Measurements from ENCODE around the gene CCDC146.
"Not testable (repeated sequence)": the region's sequence is repeated elsewhere in the genome, so short reads cannot be mapped to it uniquely, and the experiment has no call there.

CCDC146 gene, protein sequence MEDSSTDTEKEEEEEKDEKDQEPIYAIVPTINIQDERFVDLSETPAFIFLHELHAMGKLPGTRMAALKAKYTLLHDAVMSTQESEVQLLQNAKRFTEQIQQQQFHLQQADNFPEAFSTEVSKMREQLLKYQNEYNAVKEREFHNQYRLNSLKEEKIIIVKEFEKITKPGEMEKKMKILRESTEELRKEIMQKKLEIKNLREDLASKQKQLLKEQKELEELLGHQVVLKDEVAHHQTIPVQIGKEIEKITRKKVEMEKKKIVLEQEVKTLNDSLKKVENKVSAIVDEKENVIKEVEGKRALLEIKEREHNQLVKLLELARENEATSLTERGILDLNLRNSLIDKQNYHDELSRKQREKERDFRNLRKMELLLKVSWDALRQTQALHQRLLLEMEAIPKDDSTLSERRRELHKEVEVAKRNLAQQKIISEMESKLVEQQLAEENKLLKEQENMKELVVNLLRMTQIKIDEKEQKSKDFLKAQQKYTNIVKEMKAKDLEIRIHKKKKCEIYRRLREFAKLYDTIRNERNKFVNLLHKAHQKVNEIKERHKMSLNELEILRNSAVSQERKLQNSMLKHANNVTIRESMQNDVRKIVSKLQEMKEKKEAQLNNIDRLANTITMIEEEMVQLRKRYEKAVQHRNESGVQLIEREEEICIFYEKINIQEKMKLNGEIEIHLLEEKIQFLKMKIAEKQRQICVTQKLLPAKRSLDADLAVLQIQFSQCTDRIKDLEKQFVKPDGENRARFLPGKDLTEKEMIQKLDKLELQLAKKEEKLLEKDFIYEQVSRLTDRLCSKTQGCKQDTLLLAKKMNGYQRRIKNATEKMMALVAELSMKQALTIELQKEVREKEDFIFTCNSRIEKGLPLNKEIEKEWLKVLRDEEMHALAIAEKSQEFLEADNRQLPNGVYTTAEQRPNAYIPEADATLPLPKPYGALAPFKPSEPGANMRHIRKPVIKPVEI

DNA sequence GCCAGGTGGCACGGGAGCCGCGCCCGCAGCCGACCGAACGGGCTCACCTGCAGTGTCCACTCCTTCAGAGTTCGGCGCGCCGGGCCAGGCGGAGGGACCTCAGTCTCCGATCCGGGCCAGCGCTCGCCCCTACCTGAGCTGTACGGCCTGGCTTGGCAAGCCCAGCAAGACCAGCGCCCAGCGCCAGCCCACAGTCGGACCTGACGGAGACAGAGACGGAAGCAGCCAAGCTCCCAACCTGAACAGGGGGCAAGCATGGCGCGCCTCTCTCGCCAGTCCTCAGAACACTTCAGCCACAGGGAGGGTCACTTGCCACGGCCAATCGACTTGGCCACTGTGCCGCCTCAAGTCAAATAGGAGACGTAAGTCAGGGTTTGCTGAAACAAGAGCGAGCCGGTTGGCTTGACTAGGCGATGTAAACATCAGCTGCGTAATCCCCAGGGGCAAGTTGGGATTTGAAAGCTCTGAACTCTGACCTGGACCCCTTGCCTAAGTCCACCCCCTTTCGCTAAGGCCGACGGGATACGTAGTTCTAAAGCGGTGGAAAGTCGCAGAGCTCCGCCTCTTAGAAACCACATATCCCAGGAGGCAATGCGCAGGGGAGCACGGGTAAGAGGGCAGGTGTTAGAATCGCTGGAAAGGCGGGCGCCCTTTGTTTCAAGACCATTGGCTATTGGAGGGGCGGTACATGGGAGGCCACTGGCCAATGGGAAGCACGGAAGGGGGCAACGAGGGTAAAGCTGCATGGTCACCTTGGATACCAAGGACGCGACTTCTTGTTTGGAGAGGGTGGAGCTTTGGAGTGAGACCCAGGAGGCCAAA is at the start of gene CCDC146:
TSS of gene CCDC146 (plus strand) at position 756 of the 822 bp plus-strand sequence. CDS start 45,054 bp downstream, outside the sequence.
- DNase-seq (ENCODE audit: low read depth): peak; percentile 99

- DNase-seq (ENCODE audit: low read depth): not testable (repeated sequence)
These were observed 47.5 kb upstream of the CCDC146 start for GRCh38 chr7:77074786-77075396.

DNA sequence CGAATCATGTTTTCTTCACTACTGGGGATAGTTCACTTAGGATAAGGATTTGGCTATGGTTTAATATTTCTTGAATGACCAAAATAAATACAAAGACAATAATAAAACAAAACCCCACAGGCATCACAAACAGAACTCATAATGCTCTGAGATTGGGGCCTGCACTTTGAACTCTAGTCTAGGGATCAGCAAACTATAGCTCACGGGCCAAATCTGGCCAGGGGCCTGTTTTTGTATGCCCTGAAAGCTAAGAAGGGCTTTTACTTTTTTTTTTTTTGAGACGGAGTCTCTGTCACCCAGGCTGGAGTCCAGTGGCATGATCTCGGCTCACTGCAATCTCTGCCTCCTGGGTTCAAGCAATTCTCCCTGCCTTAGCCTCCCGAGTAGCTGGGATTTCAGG is 45.4 kb upstream of the CCDC146 start:
- not testable (repeated sequence) for DNase-seq (ENCODE audit: low read depth)

DNA sequence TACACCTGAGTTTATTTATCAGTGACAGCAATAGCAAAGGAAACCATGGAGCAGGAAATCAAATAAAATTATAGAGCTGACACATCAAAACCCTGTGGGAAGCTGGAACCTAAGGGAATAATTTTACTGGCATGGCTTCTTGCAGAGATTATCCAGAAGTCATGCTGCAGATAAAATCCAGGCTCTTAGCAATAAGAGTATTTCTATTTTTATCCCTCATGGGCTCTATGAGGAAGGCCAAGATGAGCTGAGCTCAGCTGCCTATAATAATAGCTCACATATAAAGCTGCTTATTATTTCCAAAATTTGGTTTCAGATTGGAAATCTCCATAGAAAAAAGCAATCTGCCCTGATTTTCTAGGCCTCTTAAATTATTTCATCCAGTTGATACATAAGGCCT is 43.3 kb upstream of the CCDC146 start:
- peak; percentile 3 for DNase-seq (ENCODE audit: low read depth)

- not testable (repeated sequence) for DNase-seq (ENCODE audit: low read depth)
These were observed 42.8 kb upstream of the CCDC146 start for GRCh38 chr7:77079624-77080023.

GRCh38 chr7:77080236-77080635 is 42.2 kb upstream of the CCDC146 start:
- not testable (repeated sequence) for DNase-seq (ENCODE audit: low read depth)

DNA sequence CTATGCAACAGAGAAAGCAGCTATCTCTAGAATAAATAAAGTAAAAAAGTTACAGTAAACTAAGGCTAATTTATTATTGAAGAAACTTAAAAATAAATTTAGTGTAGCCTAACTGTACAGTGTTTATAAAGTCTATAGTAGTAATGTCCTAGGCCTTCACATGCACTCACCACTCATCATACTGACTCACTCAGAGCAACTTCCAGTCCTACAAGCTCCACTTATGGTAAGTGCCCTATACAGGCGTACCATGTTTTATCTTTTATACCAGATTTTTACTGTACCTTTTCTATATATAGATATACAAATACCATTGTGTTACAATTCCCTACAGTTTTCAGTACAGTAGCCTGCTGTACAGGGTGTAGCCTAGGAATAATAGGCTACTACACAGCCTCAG is 40.2 kb upstream of the CCDC146 start:
- not testable (repeated sequence) for DNase-seq (ENCODE audit: low read depth)

- not testable (repeated sequence) for DNase-seq (ENCODE audit: low read depth)
These were observed 30.1 kb upstream of the CCDC146 start for GRCh38 chr7:77092301-77092700.

GRCh38 chr7:77100501-77100900 is 21.9 kb upstream of the CCDC146 start:
- not testable (repeated sequence) for DNase-seq (ENCODE audit: low read depth)

DNA sequence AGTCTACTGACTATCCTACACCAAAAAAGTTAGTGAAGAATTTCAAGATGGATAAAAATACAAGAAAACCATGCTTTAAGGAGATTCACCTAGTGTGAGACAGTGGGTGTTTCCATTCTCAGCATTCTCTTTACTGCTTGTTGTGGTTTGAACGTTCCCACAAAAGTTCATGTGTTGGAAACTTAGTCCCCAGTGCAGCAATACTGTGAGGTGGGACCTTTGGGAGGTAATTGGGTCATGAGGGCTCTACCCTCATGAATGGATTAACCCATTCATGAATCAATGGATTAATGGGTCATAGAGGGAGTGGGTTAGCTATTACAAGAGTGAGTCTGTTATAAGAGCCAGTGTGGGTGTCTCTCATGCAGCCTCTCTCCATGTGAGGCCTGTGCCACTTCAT is 21.2 kb upstream of the CCDC146 start:
- DNase-seq (ENCODE audit: low read depth): not testable (repeated sequence)

DNA sequence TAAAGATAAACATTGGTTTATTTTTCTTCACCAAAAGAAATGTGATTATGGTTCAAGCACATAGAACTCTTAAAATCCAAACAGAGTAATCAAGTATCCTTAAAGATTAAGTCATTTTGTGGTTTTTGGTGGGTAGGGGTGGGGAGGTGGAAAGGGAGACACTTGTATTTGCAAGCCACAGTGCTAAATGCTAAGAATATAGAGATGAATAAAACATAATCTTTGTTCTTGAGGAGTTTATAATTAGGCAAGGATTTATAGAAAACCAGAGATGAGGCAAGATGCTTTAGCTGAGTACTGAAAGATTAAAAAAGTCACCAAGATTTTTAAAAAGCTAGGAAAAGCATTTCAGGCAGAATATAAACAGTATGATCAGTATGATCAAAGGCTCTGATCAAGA is 19.7 kb upstream of the CCDC146 start:
- DNase-seq (ENCODE audit: low read depth): not testable (repeated sequence)

DNA sequence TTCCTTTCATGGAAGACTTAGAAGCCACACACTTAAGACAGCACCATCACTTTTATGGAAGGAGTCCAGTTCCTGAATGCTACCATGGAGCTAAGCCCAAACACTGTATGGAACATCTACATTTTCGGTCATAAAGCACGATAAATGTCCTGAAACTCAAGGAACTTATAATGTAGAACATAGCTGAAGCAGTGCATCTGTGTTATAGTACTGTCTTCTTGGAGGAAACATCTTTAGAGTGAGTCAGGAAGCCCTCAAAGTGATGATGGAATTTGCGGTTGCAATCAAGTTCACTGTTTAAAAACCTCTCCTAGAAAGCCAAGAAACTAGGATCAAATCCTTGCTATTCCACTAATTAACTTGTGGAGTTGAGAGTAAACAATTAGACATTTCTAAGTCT is 16.5 kb upstream of the CCDC146 start:
- not testable (repeated sequence) for DNase-seq (ENCODE audit: low read depth)

GRCh38 chr7:77107659-77108058 is 14.8 kb upstream of the CCDC146 start:
- DNase-seq (ENCODE audit: low read depth): not testable (repeated sequence)

DNA sequence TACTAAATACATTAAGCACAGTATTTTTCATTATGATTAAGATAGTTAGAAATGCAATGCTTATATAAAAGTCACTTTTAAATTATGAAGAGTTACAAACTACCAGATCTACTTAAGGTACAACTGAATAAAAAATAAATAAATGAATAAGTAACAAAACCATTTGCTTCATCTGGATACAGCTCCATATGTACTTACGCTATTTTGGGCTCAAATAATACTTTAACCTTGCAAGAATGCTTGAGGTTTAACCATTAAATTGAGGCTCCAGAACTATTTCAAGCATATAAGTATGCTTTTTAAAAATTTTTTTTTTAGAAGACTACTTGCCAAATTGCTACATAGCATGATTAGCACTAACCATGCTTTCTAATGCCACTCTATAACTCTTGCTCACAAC is 14.1 kb upstream of the CCDC146 start:
- DNase-seq (ENCODE audit: low read depth): not testable (repeated sequence)

DNA sequence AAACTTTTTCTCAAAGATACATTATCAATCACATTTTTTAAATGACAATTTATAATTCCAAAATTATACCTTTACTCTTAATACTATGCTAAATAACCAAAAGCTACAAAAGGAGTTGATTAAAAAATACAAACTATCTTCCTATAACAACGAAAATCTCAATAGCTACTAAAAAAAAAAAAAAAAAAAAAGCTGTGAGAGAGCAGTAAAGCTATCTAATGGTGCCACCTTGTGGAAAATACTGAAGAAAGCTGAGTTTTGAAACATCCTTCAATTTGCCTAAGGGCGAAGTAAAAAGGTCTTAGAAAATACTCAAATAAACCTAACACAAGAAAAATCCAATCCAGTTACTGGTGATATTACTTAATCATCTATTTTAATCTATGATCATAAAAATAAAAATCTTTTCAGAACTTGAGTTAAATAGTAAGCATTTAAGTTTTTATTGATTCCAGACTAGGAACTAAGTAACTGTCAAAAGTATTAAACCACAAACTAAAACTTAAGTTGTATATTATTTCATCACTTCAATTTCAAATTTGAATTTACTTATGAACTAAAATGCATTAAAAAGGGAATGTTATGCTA is 9.6 kb upstream of the CCDC146 start:
- not testable (repeated sequence) for DNase-seq (ENCODE audit: low read depth)

GRCh38 chr7:77125486-77125885 is 3.1 kb downstream of the CCDC146 start:
- DNase-seq (ENCODE audit: low read depth): not testable (repeated sequence)

DNA sequence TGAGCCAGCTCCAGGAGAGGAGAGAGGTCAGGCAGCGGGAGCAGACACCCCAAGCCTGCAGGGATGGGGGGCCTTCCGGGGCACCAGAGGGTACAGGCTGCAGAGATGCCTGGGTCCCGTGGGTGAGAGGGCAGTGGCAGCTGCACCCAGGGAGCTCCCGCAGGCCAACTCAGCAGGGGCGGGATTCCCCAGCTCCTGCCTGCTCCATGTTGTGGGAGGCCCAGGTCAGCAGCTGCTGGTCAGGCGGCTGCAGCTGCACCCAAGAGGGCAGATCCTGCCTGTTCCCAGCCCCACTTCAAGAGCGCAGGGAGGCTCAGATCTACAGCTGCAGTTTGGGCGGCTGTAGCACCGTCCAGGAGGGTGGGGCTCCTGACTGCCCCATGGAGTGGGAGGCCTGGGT is 4.6 kb downstream of the CCDC146 start:
- not testable (repeated sequence) for DNase-seq (ENCODE audit: low read depth)

DNA sequence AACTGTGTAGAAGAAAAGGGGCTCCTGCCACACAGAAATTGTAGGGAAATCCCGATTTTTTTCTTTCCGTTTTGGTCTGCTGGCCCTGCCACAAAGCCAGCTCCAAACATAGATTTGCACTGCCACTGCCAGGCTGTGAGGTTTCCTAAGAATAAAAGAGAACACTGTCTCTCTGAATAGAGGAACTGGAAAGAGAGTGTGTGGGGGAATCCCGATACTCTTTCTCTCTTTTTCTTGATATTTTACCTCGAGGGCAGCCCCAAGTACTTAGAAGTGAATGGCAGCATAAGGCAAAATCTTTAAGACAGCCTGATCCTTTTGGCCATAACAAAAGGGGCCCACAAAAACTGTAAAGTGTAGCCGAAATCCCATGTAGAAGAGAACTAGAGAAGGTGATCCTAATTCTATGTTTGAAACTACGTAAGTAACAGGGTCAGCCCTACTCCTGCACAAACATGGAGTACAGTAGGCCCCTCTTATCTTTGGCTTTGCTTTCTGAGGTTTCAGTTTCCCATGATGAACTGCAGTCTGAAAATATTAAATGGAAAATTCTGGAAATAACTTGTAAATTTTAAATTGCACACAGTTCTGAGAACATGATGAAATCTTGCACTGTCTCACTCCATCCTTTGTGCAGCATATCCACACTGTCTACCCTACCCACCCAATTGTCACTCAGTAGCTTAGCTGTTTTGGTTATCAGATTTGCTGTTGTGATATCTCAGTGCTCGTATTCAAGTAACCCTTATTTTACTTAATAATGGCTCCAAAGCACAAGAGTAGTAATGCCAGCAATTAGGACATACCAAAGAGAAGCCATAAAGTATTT is 6.4 kb downstream of the CCDC146 start:
- not testable (repeated sequence) for DNase-seq (ENCODE audit: low read depth)

DNA sequence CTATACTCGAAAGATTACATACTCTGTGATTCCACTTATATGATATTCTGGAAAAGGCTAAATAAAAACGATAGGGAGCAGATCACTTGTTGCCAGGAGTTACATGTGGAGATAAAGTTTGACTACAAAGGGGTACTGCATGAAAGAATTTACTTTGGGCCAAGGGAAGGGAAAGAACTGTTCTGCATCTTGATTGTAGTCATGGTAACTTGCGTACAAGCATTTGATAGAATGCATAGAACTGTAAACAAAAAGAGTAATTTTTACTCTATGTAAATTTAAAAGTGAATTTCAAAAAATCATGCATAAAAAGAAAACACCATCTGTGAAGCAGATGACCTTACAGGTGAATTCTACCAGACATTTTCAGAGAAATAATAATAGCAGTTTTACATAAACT is 9.4 kb downstream of the CCDC146 start:
- DNase-seq (ENCODE audit: low read depth): not testable (repeated sequence)

DNA sequence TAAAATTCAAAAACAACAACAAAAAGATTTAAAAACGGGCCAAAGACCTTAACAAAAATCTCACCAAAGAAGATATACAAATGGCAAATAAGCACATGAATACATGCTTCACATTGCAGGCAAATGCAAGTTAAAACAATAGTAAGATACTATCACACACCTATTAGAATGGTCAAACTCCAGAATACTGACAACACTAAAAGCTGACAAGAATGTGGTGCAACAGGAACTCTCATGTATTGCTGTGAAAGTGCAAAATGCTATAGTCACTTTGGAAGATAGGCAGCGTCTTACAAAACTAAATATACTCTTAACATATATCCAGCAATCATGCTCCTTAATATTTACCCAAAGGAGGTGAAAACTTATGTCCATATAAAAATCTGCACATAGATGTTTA is 16.3 kb downstream of the CCDC146 start:
- DNase-seq (ENCODE audit: low read depth): not testable (repeated sequence)

All from stromal cell of bone marrow (primary cell).